K562 (cell line): ENCODE results near the gene CNOT6L. TPM values are rescaled to one million over a fixed set of nuclear protein-coding genes. Genes with fewer than 3 reads are reported as not detected.

Experiments used
- NR1H2 ChIP-seq: sonication (generic); formaldehyde crosslinking; IDR thresholded peaks from 2 replicates; pipeline ENCODE4 v1.4.0; 2020; ENCODE audit warnings: mild to moderate bottlenecking, missing genetic modification reagents
- SETDB1 ChIP-seq: IDR thresholded peaks from one replicate; pipeline ENCODE4 v1.6.1; 2012; ENCODE audit warnings: low read length, control low read depth, inconsistent platforms
- STAT5B ChIP-seq: fragments of 250-450 bp; sonication (Bioruptor Pico); IDR thresholded peaks from 2 replicates; pipeline ENCODE4 v1.8.0; 2021; ENCODE audit warnings: mild to moderate bottlenecking, inconsistent platforms
- ZNF184 ChIP-seq: sonication (generic); formaldehyde crosslinking; IDR thresholded peaks from 2 replicates; pipeline ENCODE4 v1.5.0; 2020; ENCODE audit warnings: missing genetic modification reagents
- ZNF318 ChIP-seq, 2 experiments: fragments of 450-650 bp; IDR thresholded peaks; 2 replicates each; pipeline ENCODE4 v1.6.1; 2016; ENCODE audit warnings: mild to moderate bottlenecking in 2 of 2, borderline replicate concordance in 1 of 2, low read depth in 1 of 2, moderate library complexity in 1 of 2
- polyA plus RNA-seq, 8 experiments: library from polyadenylated mRNA; depleted of rRNA in 4 of 8; stranded (reverse) in 5 of 8; unstranded in 3 of 8; fragments of >200 nt; fragmentation: Nextera tagmentation in 2 of 8; fragmentation: Illumina TruSeq in 1 of 8; extraction: Ambion mirVana in 2 of 8; extraction: Trizol in 1 of 8; gene quantifications; 2 replicates each; pipeline versions ENCODE4 v1.2.1 to v1.2.3, GENCODE V29; 2011 to 2014; ENCODE audit warnings: inconsistent platforms in 1 of 8, missing spikeins in 1 of 8
- total RNA-seq, 7 experiments: library from RNA; depleted of rRNA in 6 of 7; stranded (reverse); fragments of >200 nt in 6 of 7; fragmentation: Illumina TruSeq in 2 of 7; extraction: Trizol in 2 of 7; gene quantifications; 2 replicates each; pipeline versions ENCODE4 v1.2.1 to v1.2.3, GENCODE V29; 2011 to 2021; ENCODE audit warnings: low replicate concordance in 1 of 7

CNOT6L gene
- total and polyA plus RNA-seq, 9 of the 15 experiments (the other 6 are each of a cell fraction or from before 2014, with no cell fraction given) = 3.7 to 27.9 (median 6.5) TPM

- TF ChIP-seq ZNF318 (IDR thresholded peaks at IDR 0.05; ENCODE audit: borderline replicate concordance in 1 of 2, low read depth in 1 of 2) (no peak), STAT5B (CRISPR knock-in tag) (no peak), ZNF184 (CRISPR knock-in tag) (no peak), NR1H2 (CRISPR knock-in tag) (no peak), SETDB1 (no peak)
Measured at GRCh38 chr4:77745792-77746191, 73.4 kb downstream of the CNOT6L start (continued).
